Suppressor macrophage treated with lipopolysaccharide for 4 hours (primary cell): ENCODE data around the gene HLA-DOA.
A peak's percentile ranks its signal among the peaks of the same experiment; 100 is the strongest.

Experiments used
- DNase-seq: peaks from one replicate; pipeline ENCODE4 v3.0.0-alpha.2; 2020

The HLA-DOA gene

GRCh38 chr6:33015798-33016197, 6.4 kb upstream of the HLA-DOA start:
- DNase-seq: no peak

- peak; percentile 81 for DNase-seq
These were observed 5.6 kb upstream of the HLA-DOA start for GRCh38 chr6:33014841-33015634.

- DNase-seq: no peak
These were observed 4.2 kb upstream of the HLA-DOA start for GRCh38 chr6:33013608-33014007.

- DNase-seq: no peak
These were observed 965 bp upstream of the HLA-DOA start for GRCh38 chr6:33010356-33010755.

- DNase-seq: no peak
These were observed 1.5 kb downstream of the HLA-DOA start for GRCh38 chr6:33007831-33008400.

GRCh38 chr6:33004940-33005339, 4.5 kb downstream of the HLA-DOA start:
- no peak for DNase-seq

GRCh38 chr6:33001685-33002084, 7.7 kb downstream of the HLA-DOA start:
- no peak for DNase-seq

- no peak for DNase-seq
These were observed 9.3 kb downstream of the HLA-DOA start for GRCh38 chr6:33000055-33000454.

GRCh38 chr6:32995448-32995847, 13.9 kb downstream of the HLA-DOA start:
- DNase-seq: no peak

- no peak for DNase-seq
These were observed 15.9 kb downstream of the HLA-DOA start for GRCh38 chr6:32993363-32993973.

- no peak for DNase-seq
These were observed 17.4 kb downstream of the HLA-DOA start for GRCh38 chr6:32991972-32992371.

GRCh38 chr6:32989368-32989767, 20.0 kb downstream of the HLA-DOA start:
- no peak for DNase-seq

- peak; percentile 86 for DNase-seq
These were observed 24.6 kb downstream of the HLA-DOA start for GRCh38 chr6:32984622-32985389.

- no peak for DNase-seq
These were observed 25.3 kb downstream of the HLA-DOA start for GRCh38 chr6:32983964-32984621.

- no peak for DNase-seq
These were observed 25.9 kb downstream of the HLA-DOA start for GRCh38 chr6:32983493-32983848.

- DNase-seq: no peak
These were observed 26.5 kb downstream of the HLA-DOA start for GRCh38 chr6:32982702-32983492.

GRCh38 chr6:32982084-32982701, 27.2 kb downstream of the HLA-DOA start:
- no peak for DNase-seq

- DNase-seq: no peak
These were observed 28.8 kb downstream of the HLA-DOA start for GRCh38 chr6:32980488-32981038.

GRCh38 chr6:32979720-32980487, 29.5 kb downstream of the HLA-DOA start:
- no peak for DNase-seq

- DNase-seq: no peak
These were observed 31.5 kb downstream of the HLA-DOA start for GRCh38 chr6:32977953-32978324.
